Gastrocnemius medialis (tissue), 4 donors: ENCODE measurements around the gene PLA2R1.

ENCODE experiments used
- POLR2A ChIP-seq, 2 donors: fragments of 450-650 bp; IDR thresholded peaks; one replicate each; pipeline ENCODE4 v1.6.1; 2017; ENCODE audit warnings: antibody characterized with exemption in 2 of 2, mild to moderate bottlenecking in 2 of 2, moderate library complexity in 2 of 2
- TF ChIP-seq, protein P1 (sequence below), 5 experiments: fragments of 450-650 bp in 3 of 5; fragments of 200-600 bp in 2 of 5; sonication (generic) in 2 of 5; IDR thresholded peaks in 4 of 5; conservative IDR thresholded peaks in 1 of 5; 1 replicate in 4 of 5; 2 replicates in 1 of 5; pipeline ENCODE4 v1.5.1; 2016 to 2019; ENCODE audit warnings: antibody characterized with exemption in 5 of 5, mild to moderate bottlenecking in 3 of 5, moderate library complexity in 3 of 5

DNA sequence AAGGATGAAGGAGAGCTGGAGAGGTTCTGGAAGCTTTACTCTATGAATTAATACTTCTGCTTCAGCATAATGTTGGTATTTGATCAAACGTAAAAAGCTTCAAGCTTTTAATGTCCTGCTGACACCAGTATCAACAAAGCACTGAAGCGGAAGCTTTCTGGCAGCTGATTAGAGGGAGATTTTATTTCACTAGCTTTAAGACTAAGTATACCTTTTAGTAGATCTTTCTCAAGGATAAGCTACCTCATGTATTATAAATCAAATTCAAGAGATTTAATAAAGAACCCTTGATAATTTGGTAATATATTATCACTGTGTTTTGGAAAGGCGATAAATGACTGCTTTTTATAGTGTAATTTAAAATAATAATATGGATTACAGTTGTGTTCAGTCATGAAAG lies 136.4 kb downstream of the PLA2R1 start:
- TF ChIP-seq, protein P1, sequence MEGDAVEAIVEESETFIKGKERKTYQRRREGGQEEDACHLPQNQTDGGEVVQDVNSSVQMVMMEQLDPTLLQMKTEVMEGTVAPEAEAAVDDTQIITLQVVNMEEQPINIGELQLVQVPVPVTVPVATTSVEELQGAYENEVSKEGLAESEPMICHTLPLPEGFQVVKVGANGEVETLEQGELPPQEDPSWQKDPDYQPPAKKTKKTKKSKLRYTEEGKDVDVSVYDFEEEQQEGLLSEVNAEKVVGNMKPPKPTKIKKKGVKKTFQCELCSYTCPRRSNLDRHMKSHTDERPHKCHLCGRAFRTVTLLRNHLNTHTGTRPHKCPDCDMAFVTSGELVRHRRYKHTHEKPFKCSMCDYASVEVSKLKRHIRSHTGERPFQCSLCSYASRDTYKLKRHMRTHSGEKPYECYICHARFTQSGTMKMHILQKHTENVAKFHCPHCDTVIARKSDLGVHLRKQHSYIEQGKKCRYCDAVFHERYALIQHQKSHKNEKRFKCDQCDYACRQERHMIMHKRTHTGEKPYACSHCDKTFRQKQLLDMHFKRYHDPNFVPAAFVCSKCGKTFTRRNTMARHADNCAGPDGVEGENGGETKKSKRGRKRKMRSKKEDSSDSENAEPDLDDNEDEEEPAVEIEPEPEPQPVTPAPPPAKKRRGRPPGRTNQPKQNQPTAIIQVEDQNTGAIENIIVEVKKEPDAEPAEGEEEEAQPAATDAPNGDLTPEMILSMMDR (IDR thresholded peaks at IDR 0.05 in 4 of 5, conservative IDR thresholded peaks at IDR 0.05 in 1 of 5) = no peak
- TF ChIP-seq POLR2A (IDR thresholded peaks at IDR 0.05) = no peak
